Nephron progenitor cell (in vitro differentiated cells): Measurements from ENCODE around the gene OR8K1.

Experiments
- DNase-seq: peaks from one replicate; pipeline ENCODE4 v3.0.0; 2021
- H3K27ac Mint-ChIP-seq: 2 replicates; pipeline ENCODE4 v1.8.0; 2021; ENCODE audit warnings: mild to moderate bottlenecking, moderate library complexity, mixed read lengths
- H3K27me3 Mint-ChIP-seq: 2 replicates; pipeline ENCODE4 v1.8.0; 2021; ENCODE audit warnings: mild to moderate bottlenecking, low read depth, mixed read lengths; ENCODE audit not compliant: poor library complexity
- H3K36me3 Mint-ChIP-seq: 2 replicates; pipeline ENCODE4 v1.8.0; 2021; ENCODE audit warnings: low read depth, mixed read lengths
- H3K4me1 Mint-ChIP-seq: 2 replicates; pipeline ENCODE4 v1.8.0; 2021; ENCODE audit warnings: mixed read lengths
- H3K4me3 Mint-ChIP-seq: 2 replicates; pipeline ENCODE4 v1.8.0; 2021; ENCODE audit warnings: mild to moderate bottlenecking, moderate library complexity, mixed read lengths
- H3K9me3 Mint-ChIP-seq: 2 replicates; pipeline ENCODE4 v1.8.0; 2021; ENCODE audit warnings: mild to moderate bottlenecking, moderate library complexity, mixed read lengths
- TF ChIP-seq, protein P1 (sequence below): fragments of 200-600 bp; sonication (generic); IDR thresholded peaks from 2 replicates; pipeline ENCODE4 v1.5.0; 2021; ENCODE audit warnings: antibody characterized with exemption

Gene OR8K1

DNA sequence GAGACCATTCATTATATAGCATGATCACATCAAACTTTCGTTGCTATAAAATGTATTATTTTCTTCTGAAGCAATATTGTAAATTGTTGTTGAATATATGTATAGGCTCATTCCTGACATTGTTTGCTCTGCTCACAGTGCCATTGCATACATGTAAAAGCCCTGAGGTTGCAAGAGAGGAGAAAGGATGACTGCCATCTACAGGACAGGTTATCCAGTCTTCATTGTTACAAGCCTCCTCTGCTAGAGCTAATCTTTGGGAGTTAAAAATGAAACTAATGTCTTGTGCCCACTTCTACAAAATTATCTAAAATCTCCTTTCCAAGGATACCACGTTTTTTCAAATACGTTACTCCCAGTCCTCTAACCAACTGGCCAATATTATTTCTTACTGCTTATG is 50.2 kb downstream of the OR8K1 start:
- no peaks in the 10 kb centered on the region for H3K36me3 Mint-ChIP-seq
- peaks cover 2% of the 10 kb centered on the region for H3K27me3 Mint-ChIP-seq
- H3K27ac Mint-ChIP-seq, result peak overlapping the region; percentile 37
- no peak for DNase-seq
- TF ChIP-seq, protein P1, sequence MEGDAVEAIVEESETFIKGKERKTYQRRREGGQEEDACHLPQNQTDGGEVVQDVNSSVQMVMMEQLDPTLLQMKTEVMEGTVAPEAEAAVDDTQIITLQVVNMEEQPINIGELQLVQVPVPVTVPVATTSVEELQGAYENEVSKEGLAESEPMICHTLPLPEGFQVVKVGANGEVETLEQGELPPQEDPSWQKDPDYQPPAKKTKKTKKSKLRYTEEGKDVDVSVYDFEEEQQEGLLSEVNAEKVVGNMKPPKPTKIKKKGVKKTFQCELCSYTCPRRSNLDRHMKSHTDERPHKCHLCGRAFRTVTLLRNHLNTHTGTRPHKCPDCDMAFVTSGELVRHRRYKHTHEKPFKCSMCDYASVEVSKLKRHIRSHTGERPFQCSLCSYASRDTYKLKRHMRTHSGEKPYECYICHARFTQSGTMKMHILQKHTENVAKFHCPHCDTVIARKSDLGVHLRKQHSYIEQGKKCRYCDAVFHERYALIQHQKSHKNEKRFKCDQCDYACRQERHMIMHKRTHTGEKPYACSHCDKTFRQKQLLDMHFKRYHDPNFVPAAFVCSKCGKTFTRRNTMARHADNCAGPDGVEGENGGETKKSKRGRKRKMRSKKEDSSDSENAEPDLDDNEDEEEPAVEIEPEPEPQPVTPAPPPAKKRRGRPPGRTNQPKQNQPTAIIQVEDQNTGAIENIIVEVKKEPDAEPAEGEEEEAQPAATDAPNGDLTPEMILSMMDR, result no peak
- H3K4me1 Mint-ChIP-seq, result no peaks in the 10 kb centered on the region
- H3K4me3 Mint-ChIP-seq, result no peak overlapping the region
- H3K9me3 Mint-ChIP-seq, result peaks cover 2% of the 10 kb centered on the region
